Ishikawa (cell line): Measurements from ENCODE around the gene RGS9BP.

Experiments
- CEBPB ChIP-seq: IDR thresholded peaks from 2 replicates; pipeline ENCODE4 v1.6.1; 2012
- CREB1 ChIP-seq: IDR thresholded peaks from 2 replicates; pipeline ENCODE4 v1.6.1; 2012; ENCODE audit warnings: low read depth
- EGR1 ChIP-seq: IDR thresholded peaks from 2 replicates; pipeline ENCODE4 v1.6.1; 2012
- EP300 ChIP-seq: IDR thresholded peaks from 2 replicates; pipeline ENCODE4 v1.6.1; 2012; ENCODE audit warnings: borderline replicate concordance
- FOXM1 ChIP-seq: IDR thresholded peaks from 2 replicates; pipeline ENCODE4 v1.6.1; 2012; ENCODE audit warnings: low read depth, borderline replicate concordance
- MAX ChIP-seq: IDR thresholded peaks from 2 replicates; pipeline ENCODE4 v1.6.1; 2012
- NFIC ChIP-seq: IDR thresholded peaks from 2 replicates; pipeline ENCODE4 v1.6.1; 2012
- RAD21 ChIP-seq: IDR thresholded peaks from 2 replicates; pipeline ENCODE4 v1.6.1; 2012; ENCODE audit warnings: low read depth
- REST ChIP-seq: IDR thresholded peaks from 2 replicates; pipeline ENCODE4 v1.6.1; 2012; ENCODE audit warnings: low read depth, mild to moderate bottlenecking
- TAF1 ChIP-seq: IDR thresholded peaks from 2 replicates; pipeline ENCODE4 v1.6.1; 2012; ENCODE audit warnings: low read depth, mild to moderate bottlenecking
- TCF12 ChIP-seq: IDR thresholded peaks from 2 replicates; pipeline ENCODE4 v1.6.1; 2012; ENCODE audit warnings: low read depth
- TEAD4 ChIP-seq: IDR thresholded peaks from 2 replicates; pipeline ENCODE4 v1.6.1; 2012
- USF1 ChIP-seq: IDR thresholded peaks from 2 replicates; pipeline ENCODE4 v1.6.1; 2012
- YY1 ChIP-seq: IDR thresholded peaks from 2 replicates; pipeline ENCODE4 v1.6.1; 2012; ENCODE audit warnings: low read depth
- ZBTB7A ChIP-seq: IDR thresholded peaks from 2 replicates; pipeline ENCODE4 v1.6.1; 2012; ENCODE audit warnings: low read depth

RGS9BP gene

GRCh38 chr19:32675720-32676185 is at the start of gene RGS9BP:
Gene RGS9BP (plus strand): TSS chr19:32675848. CDS start chr19:32676264, 416 bp downstream.
- TF ChIP-seq USF1 (peak; percentile 93), ZBTB7A (no peak; the same call in 1 of the 2 replicates)

GRCh38 chr19:32626969-32627368 is 48.7 kb upstream of the RGS9BP start:
- TF ChIP-seq TEAD4 = no peak
- no peak for TF ChIP-seq TCF12
- no peak for TF ChIP-seq NFIC
- TF ChIP-seq CEBPB = no peak
- TF ChIP-seq ZBTB7A = no peak
- TF ChIP-seq REST = no peak
- no peak for TF ChIP-seq EP300
- TF ChIP-seq YY1 = no peak
- no peak for TF ChIP-seq MAX
- TF ChIP-seq EGR1 = no peak
- TF ChIP-seq RAD21 = no peak
- TF ChIP-seq FOXM1 = no peak

GRCh38 chr19:32627714-32628270 is 47.9 kb upstream of the RGS9BP start:
- TF ChIP-seq REST (no peak), RAD21 (no peak), MAX (no peak), CEBPB (no peak), TCF12 (no peak), CREB1 (no peak), NFIC (no peak), EP300 (no peak), TAF1 (no peak), ZBTB7A (no peak), FOXM1 (no peak), TEAD4 (no peak), USF1 (no peak)

GRCh38 chr19:32630338-32630737 is 45.3 kb upstream of the RGS9BP start:
- TF ChIP-seq MAX = no peak
- no peak for TF ChIP-seq TAF1
- no peak for TF ChIP-seq EP300
- no peak for TF ChIP-seq YY1
- no peak for TF ChIP-seq CEBPB
- TF ChIP-seq USF1 = no peak
- no peak for TF ChIP-seq TEAD4
- TF ChIP-seq FOXM1 = no peak
- TF ChIP-seq EGR1 = no peak
- no peak for TF ChIP-seq CREB1
- TF ChIP-seq NFIC = no peak

- no peak for TF ChIP-seq TCF12
- TF ChIP-seq CEBPB = no peak
- TF ChIP-seq MAX = no peak
- no peak for TF ChIP-seq RAD21
- TF ChIP-seq USF1 = no peak
- no peak for TF ChIP-seq TEAD4
- TF ChIP-seq REST = no peak
- no peak for TF ChIP-seq NFIC
- no peak for TF ChIP-seq EGR1
- no peak for TF ChIP-seq YY1
- no peak for TF ChIP-seq ZBTB7A
- TF ChIP-seq CREB1 = no peak
- TF ChIP-seq TAF1 = no peak
- TF ChIP-seq EP300 = no peak
- no peak for TF ChIP-seq FOXM1
Measured at GRCh38 chr19:32631381-32631780, 44.3 kb upstream of the RGS9BP start.
